Effector CD8-positive, alpha-beta T cell (primary cell): ENCODE measurements around the gene PDE4D.

Experiments
- DNase-seq: peaks from one replicate; lab custom pipeline; 2025; lab: John Stamatoyannopoulos, UW

The PDE4D gene

GRCh38 chr5:59838989-59839388 lies 54.5 kb downstream of the PDE4D start:
- DNase-seq = no peak

- DNase-seq = no peak
Observed at GRCh38 chr5:59838067-59838466, 55.5 kb downstream of the PDE4D start.

GRCh38 chr5:59837071-59837470 lies 56.5 kb downstream of the PDE4D start:
- DNase-seq = no peak

- no peak for DNase-seq
Observed at GRCh38 chr5:59835800-59836199, 57.7 kb downstream of the PDE4D start.

GRCh38 chr5:59833448-59833847 lies 60.1 kb downstream of the PDE4D start:
- no peak for DNase-seq

GRCh38 chr5:59832577-59833301 lies 60.8 kb downstream of the PDE4D start:
- DNase-seq = no peak

- DNase-seq = no peak
Observed at GRCh38 chr5:59831326-59832010, 62.1 kb downstream of the PDE4D start.

GRCh38 chr5:59830536-59831200 lies 62.9 kb downstream of the PDE4D start:
- no peak for DNase-seq

- DNase-seq = no peak
Observed at GRCh38 chr5:59829922-59830321, 63.6 kb downstream of the PDE4D start.

- no peak for DNase-seq
Observed at GRCh38 chr5:59829386-59829785, 64.1 kb downstream of the PDE4D start.

- no peak for DNase-seq
Observed at GRCh38 chr5:59828623-59829022, 64.9 kb downstream of the PDE4D start.

- DNase-seq = no peak
Observed at GRCh38 chr5:59826996-59827395, 66.5 kb downstream of the PDE4D start.

- DNase-seq = no peak
Observed at GRCh38 chr5:59823420-59823819, 70.1 kb downstream of the PDE4D start.

- DNase-seq = no peak
Observed at GRCh38 chr5:59819806-59820205, 73.7 kb downstream of the PDE4D start.

GRCh38 chr5:59817536-59817935 lies 76.0 kb downstream of the PDE4D start:
- no peak for DNase-seq

- DNase-seq = no peak
Observed at GRCh38 chr5:59816654-59817300, 76.7 kb downstream of the PDE4D start.

- DNase-seq = no peak
Observed at GRCh38 chr5:59814537-59814872, 79.0 kb downstream of the PDE4D start.

GRCh38 chr5:59813761-59814536 lies 79.6 kb downstream of the PDE4D start:
- DNase-seq = no peak

- DNase-seq = peak; percentile 35
Observed at GRCh38 chr5:59810041-59810440, 83.5 kb downstream of the PDE4D start.

GRCh38 chr5:59807806-59808205 lies 85.7 kb downstream of the PDE4D start:
- no peak for DNase-seq

- DNase-seq = no peak
Observed at GRCh38 chr5:59800347-59800893, 93.1 kb downstream of the PDE4D start.
